Gastroesophageal sphincter (tissue), 4 donors: ENCODE data around the gene OXCT1. TPM values are rescaled to one million over a fixed set of nuclear protein-coding genes. Genes with fewer than 3 reads are reported as not detected.

Source experiments
- ATAC-seq: fragments of 150-250 bp; one replicate; pipeline ENCODE4 v1.9.1; 2016; ENCODE audit warnings: mild to moderate bottlenecking, moderate library complexity
- H3K27ac ChIP-seq, 4 donors: fragments of 200-600 bp; sonication (generic) in 3 of 4; 1 replicate in 3 of 4; 2 replicates in 1 of 4; pipeline ENCODE4 v1.5.1; 2016 to 2019
- H3K27me3 ChIP-seq: fragments of 200-600 bp; sonication (generic); one replicate; pipeline ENCODE4 v1.5.1; 2019
- H3K36me3 ChIP-seq, 2 donors: fragments of 200-600 bp; sonication (generic); one replicate each; pipeline ENCODE4 v1.5.1; 2019; ENCODE audit warnings: control low read depth in 1 of 2
- H3K4me1 ChIP-seq, 3 donors: fragments of 200-600 bp; sonication (generic); 1 replicate in 2 of 3; 2 replicates in 1 of 3; pipeline ENCODE4 v1.5.1; 2016 to 2019; ENCODE audit warnings: control low read depth in 2 of 3
- H3K4me3 ChIP-seq, 2 donors: fragments of 200-600 bp; sonication (generic); one replicate each; pipeline ENCODE4 v1.5.1; 2019; ENCODE audit warnings: mild to moderate bottlenecking in 1 of 2, moderate library complexity in 1 of 2
- H3K9me3 ChIP-seq, 3 donors: fragments of 200-600 bp; sonication (generic); one replicate each; pipeline ENCODE4 v1.5.1; 2017 to 2019; ENCODE audit warnings: control low read depth in 2 of 3
- CTCF ChIP-seq, 4 experiments: fragments of 200-600 bp in 2 of 4; fragments of 450-650 bp in 2 of 4; sonication (generic) in 1 of 4; IDR thresholded peaks; one replicate each; pipeline ENCODE4 v1.5.1; 2017 to 2019; ENCODE audit warnings: antibody characterized with exemption in 4 of 4, mild to moderate bottlenecking in 2 of 4, moderate library complexity in 2 of 4
- EP300 ChIP-seq: sonication (generic); formaldehyde crosslinking; IDR thresholded peaks from one replicate; pipeline ENCODE4 v1.6.1; 2017; ENCODE audit warnings: antibody characterized with exemption, mild to moderate bottlenecking
- POLR2A ChIP-seq, 2 donors: fragments of 450-650 bp; IDR thresholded peaks; one replicate each; pipeline ENCODE4 v1.6.1; 2017; ENCODE audit warnings: antibody characterized with exemption in 2 of 2, mild to moderate bottlenecking in 2 of 2, moderate library complexity in 1 of 2
- POLR2AphosphoS5 ChIP-seq: sonication (generic); formaldehyde crosslinking; IDR thresholded peaks from one replicate; pipeline ENCODE4 v1.6.1; 2017; ENCODE audit warnings: antibody characterized with exemption
- WGBS, 2 donors: methylation state at CpG; one replicate each; pipeline ENCODE4 v1.1.5; 2018; ENCODE audit warnings: low coverage in 1 of 2; 5-methylcytosine and 5-hydroxymethylcytosine counted together
- total RNA-seq, 4 donors: library from RNA; depleted of rRNA; stranded (reverse); fragments of >200 nt; gene quantifications; one replicate each; pipeline ENCODE4 v1.1.0, GENCODE V29; 2016

Gene OXCT1
- total RNA-seq, 4 donors from 2014 or later, result 38.5 to 63.5 (median 42.1) TPM

GRCh38 chr5:41882765-41883164, 12.5 kb upstream of the OXCT1 start:
- Histone ChIP-seq H3K36me3 (no peaks in the 10 kb centered on the region), H3K27me3 (peaks cover 2% of the 10 kb centered on the region), H3K9me3 (no peaks in the 10 kb centered on the region), H3K4me1 (no peaks in the 10 kb centered on the region), H3K4me3 (no peak overlapping the region), H3K27ac (no peak overlapping the region)
- TF ChIP-seq CTCF (IDR thresholded peaks at IDR 0.05), result no peak
- no peak for TF ChIP-seq EP300
- TF ChIP-seq POLR2AphosphoS5, result no peak
- TF ChIP-seq POLR2A (IDR thresholded peaks at IDR 0.05), result no peak
- WGBS, 2 donors, result 76 to 83% methylated on average over 4 to 5 of the region's 5 CpGs
- no peak for ATAC-seq

- no peaks in the 10 kb centered on the region for H3K27me3 ChIP-seq
- 66 to 79% methylated on average over 3 of the region's 3 CpGs for WGBS, 2 donors
- TF ChIP-seq EP300 (no peak), CTCF (IDR thresholded peaks at IDR 0.05) (no peak), POLR2A (IDR thresholded peaks at IDR 0.05) (no peak), POLR2AphosphoS5 (no peak)
- H3K4me1 ChIP-seq, result no peaks in the 10 kb centered on the region
- no peak overlapping the region for H3K27ac ChIP-seq
- no peaks in the 10 kb centered on the region for H3K36me3 ChIP-seq
- no peak for ATAC-seq
- no peaks in the 10 kb centered on the region for H3K9me3 ChIP-seq
- H3K4me3 ChIP-seq, result no peak overlapping the region
Observed at GRCh38 chr5:41878643-41879478, 8.6 kb upstream of the OXCT1 start.

- no peak for TF ChIP-seq POLR2AphosphoS5
- TF ChIP-seq CTCF (IDR thresholded peaks at IDR 0.05), result no peak
- TF ChIP-seq EP300, result no peak
- TF ChIP-seq POLR2A (IDR thresholded peaks at IDR 0.05), result no peak
- H3K4me3 ChIP-seq, result no peak overlapping the region
- WGBS, 2 donors, result 81 to 83% methylated on average over 2 of the region's 2 CpGs
Observed at GRCh38 chr5:41878173-41878572, 7.9 kb upstream of the OXCT1 start.

GRCh38 chr5:41877408-41877807, 7.2 kb upstream of the OXCT1 start:
- H3K36me3 ChIP-seq, result no peaks in the 10 kb centered on the region
- H3K27me3 ChIP-seq, result no peaks in the 10 kb centered on the region
- WGBS, 2 donors, result 88 to 100% methylated on average over 1 of the region's 1 CpG
- H3K9me3 ChIP-seq, result no peaks in the 10 kb centered on the region
- H3K4me3 ChIP-seq, result no peak overlapping the region
- no peak for ATAC-seq
- peaks cover 0 to 4% (median 0%) of the 10 kb centered on the region in 3 donors for H3K4me1 ChIP-seq
- TF ChIP-seq POLR2AphosphoS5 (no peak), CTCF (IDR thresholded peaks at IDR 0.05) (no peak), EP300 (no peak), POLR2A (IDR thresholded peaks at IDR 0.05) (no peak)
- no peak overlapping the region for H3K27ac ChIP-seq

More at GRCh38 chr5:41878173-41878572, 7.9 kb upstream of the OXCT1 start:
- Histone ChIP-seq H3K4me1 (no peaks in the 10 kb centered on the region), H3K27ac (no peak overlapping the region), H3K27me3 (no peaks in the 10 kb centered on the region), H3K36me3 (no peaks in the 10 kb centered on the region), H3K9me3 (no peaks in the 10 kb centered on the region)
- no peak for ATAC-seq

- 61 to 77% methylated on average over 2 of the region's 2 CpGs for WGBS, 2 donors
- no peak for ATAC-seq
- Histone ChIP-seq H3K36me3 (no peaks in the 10 kb centered on the region), H3K4me1 (peaks cover 0 to 11% (median 0%) of the 10 kb centered on the region in 3 donors), H3K4me3 (no peak overlapping the region), H3K9me3 (no peaks in the 10 kb centered on the region), H3K27ac (no peak overlapping the region), H3K27me3 (no peaks in the 10 kb centered on the region)
- TF ChIP-seq EP300 (no peak), POLR2A (IDR thresholded peaks at IDR 0.05) (no peak), POLR2AphosphoS5 (no peak), CTCF (IDR thresholded peaks at IDR 0.05) (no peak)
Observed at GRCh38 chr5:41876678-41877077, 6.5 kb upstream of the OXCT1 start.
